NCI-H526 (cell line): ENCODE measurements around the gene SEMA5A.

Experiments used
- DNase-seq, 2 experiments: peaks; one replicate each; lab custom pipeline; 2025; lab: John Stamatoyannopoulos, UW

SEMA5A gene

GRCh38 chr5:9549941-9550340 is 4.1 kb upstream of the SEMA5A start:
- no peak for DNase-seq

- no peak for DNase-seq
Observed at GRCh38 chr5:9547122-9547947, 1.5 kb upstream of the SEMA5A start.

GRCh38 chr5:9545136-9545991 is 511 bp downstream of the SEMA5A start:
- peak in 1 of 2 experiments; percentile 56 for DNase-seq

GRCh38 chr5:9544502-9545135 is 1.3 kb downstream of the SEMA5A start:
- peak; percentile 81 to 94 for DNase-seq

GRCh38 chr5:9544056-9544455 is 1.8 kb downstream of the SEMA5A start:
- no peak for DNase-seq

- DNase-seq, result peak in 1 of 2 experiments; percentile 13
Observed at GRCh38 chr5:9543311-9543920, 2.5 kb downstream of the SEMA5A start.

- no peak for DNase-seq
Observed at GRCh38 chr5:9540791-9541190, 5.1 kb downstream of the SEMA5A start.

- DNase-seq, result no peak
Observed at GRCh38 chr5:9538504-9538903, 7.4 kb downstream of the SEMA5A start.

- DNase-seq, result no peak
Observed at GRCh38 chr5:9537223-9538141, 8.4 kb downstream of the SEMA5A start.

- DNase-seq, result no peak
Observed at GRCh38 chr5:9536717-9537116, 9.2 kb downstream of the SEMA5A start.

- no peak for DNase-seq
Observed at GRCh38 chr5:9534881-9535517, 10.9 kb downstream of the SEMA5A start.

GRCh38 chr5:9533562-9534364 is 12.1 kb downstream of the SEMA5A start:
- no peak for DNase-seq

GRCh38 chr5:9533096-9533495 is 12.8 kb downstream of the SEMA5A start:
- no peak for DNase-seq

- DNase-seq, result no peak
Observed at GRCh38 chr5:9529513-9529912, 16.4 kb downstream of the SEMA5A start.

- DNase-seq, result no peak
Observed at GRCh38 chr5:9529041-9529480, 16.8 kb downstream of the SEMA5A start.

- no peak for DNase-seq
Observed at GRCh38 chr5:9524941-9525340, 20.9 kb downstream of the SEMA5A start.

- no peak for DNase-seq
Observed at GRCh38 chr5:9523090-9523823, 22.6 kb downstream of the SEMA5A start.

- no peak for DNase-seq
Observed at GRCh38 chr5:9519537-9519936, 26.3 kb downstream of the SEMA5A start.

GRCh38 chr5:9516591-9516990 is 29.3 kb downstream of the SEMA5A start:
- peak in 1 of 2 experiments; percentile 2 for DNase-seq
